ENCODE measurements around the gene HMOX1. TPM values are rescaled to one million over a fixed set of nuclear protein-coding genes. Genes with fewer than 3 reads are reported as not detected.

HMOX1 gene
- total RNA-seq, 1 donor from 2014 or later: 4.3 TPM

- Mint-ChIP-seq H3K36me3 (ENCODE audit: insufficient read depth) (no peaks in the 10 kb centered on the region), H3K4me1 (ENCODE audit: low read depth) (peaks cover 15% of the 10 kb centered on the region), H3K4me3 (ENCODE audit: low read depth) (no peak overlapping the region), H3K27me3 (no peaks in the 10 kb centered on the region), H3K9me3 (ENCODE audit: low read depth) (no peaks in the 10 kb centered on the region), H3K27ac (no peak overlapping the region)
- no peak for DNase-seq (ENCODE audit: low spot score, unreplicated experiment)
- TF ChIP-seq, protein P1, sequence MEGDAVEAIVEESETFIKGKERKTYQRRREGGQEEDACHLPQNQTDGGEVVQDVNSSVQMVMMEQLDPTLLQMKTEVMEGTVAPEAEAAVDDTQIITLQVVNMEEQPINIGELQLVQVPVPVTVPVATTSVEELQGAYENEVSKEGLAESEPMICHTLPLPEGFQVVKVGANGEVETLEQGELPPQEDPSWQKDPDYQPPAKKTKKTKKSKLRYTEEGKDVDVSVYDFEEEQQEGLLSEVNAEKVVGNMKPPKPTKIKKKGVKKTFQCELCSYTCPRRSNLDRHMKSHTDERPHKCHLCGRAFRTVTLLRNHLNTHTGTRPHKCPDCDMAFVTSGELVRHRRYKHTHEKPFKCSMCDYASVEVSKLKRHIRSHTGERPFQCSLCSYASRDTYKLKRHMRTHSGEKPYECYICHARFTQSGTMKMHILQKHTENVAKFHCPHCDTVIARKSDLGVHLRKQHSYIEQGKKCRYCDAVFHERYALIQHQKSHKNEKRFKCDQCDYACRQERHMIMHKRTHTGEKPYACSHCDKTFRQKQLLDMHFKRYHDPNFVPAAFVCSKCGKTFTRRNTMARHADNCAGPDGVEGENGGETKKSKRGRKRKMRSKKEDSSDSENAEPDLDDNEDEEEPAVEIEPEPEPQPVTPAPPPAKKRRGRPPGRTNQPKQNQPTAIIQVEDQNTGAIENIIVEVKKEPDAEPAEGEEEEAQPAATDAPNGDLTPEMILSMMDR (IDR thresholded peaks at IDR 0.05; ENCODE audit: unreplicated experiment): no peak
Observed at GRCh38 chr22:35384527-35384926, 3.6 kb downstream of the HMOX1 start.

DNA sequence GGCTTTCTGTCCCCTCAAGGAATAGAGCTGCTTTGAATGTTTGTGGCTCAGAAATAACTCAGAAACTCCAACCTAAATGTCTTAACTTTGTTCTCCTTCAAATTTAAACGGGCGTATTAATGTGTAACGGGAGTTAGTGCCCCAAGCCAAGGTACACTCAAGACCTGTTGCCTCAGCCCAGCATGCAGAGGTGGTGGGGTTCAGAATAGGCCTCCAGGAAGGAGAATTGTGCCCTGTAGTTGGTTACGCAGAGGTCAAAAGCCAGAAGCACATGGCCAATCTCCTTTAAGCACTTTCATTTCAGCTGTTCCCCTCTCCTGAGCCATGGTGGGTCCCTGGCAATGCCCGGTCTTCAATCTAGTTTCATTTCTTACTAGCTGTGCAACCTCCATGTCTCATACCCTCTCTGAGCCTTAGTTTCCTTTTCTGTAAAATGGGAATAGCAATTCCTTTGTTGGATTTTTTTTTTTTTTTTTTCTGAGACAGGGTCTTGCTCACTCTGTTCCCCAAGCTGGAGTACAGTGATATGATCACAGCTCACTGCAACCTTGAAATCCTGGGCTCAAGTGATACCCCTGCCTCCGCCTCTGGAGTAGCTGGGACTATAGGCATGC lies 4.2 kb downstream of the HMOX1 start:
- H3K27ac Mint-ChIP-seq: no peak overlapping the region
- H3K4me3 Mint-ChIP-seq (ENCODE audit: low read depth): no peak overlapping the region

GRCh38 chr22:35386670-35387288 lies 5.9 kb downstream of the HMOX1 start:
- no peaks in the 10 kb centered on the region for H3K27me3 Mint-ChIP-seq
- peaks cover under 1% of the 10 kb centered on the region for H3K4me1 Mint-ChIP-seq (ENCODE audit: low read depth)
- H3K9me3 Mint-ChIP-seq (ENCODE audit: low read depth): no peaks in the 10 kb centered on the region
- H3K36me3 Mint-ChIP-seq (ENCODE audit: insufficient read depth): no peaks in the 10 kb centered on the region
- no peak for DNase-seq (ENCODE audit: low spot score, unreplicated experiment)
- TF ChIP-seq, protein P1 (IDR thresholded peaks at IDR 0.05; ENCODE audit: unreplicated experiment): no peak
- no peak overlapping the region for H3K4me3 Mint-ChIP-seq (ENCODE audit: low read depth)
- H3K27ac Mint-ChIP-seq: no peak overlapping the region

More for the DNA sequence above, 4.2 kb downstream of the HMOX1 start:
- Mint-ChIP-seq H3K4me1 (ENCODE audit: low read depth) (peaks cover 11% of the 10 kb centered on the region), H3K9me3 (ENCODE audit: low read depth) (no peaks in the 10 kb centered on the region), H3K36me3 (ENCODE audit: insufficient read depth) (no peaks in the 10 kb centered on the region), H3K27me3 (no peaks in the 10 kb centered on the region)
- TF ChIP-seq, protein P1 (IDR thresholded peaks at IDR 0.05; ENCODE audit: unreplicated experiment): no peak
- no peak for DNase-seq (ENCODE audit: low spot score, unreplicated experiment)

GRCh38 chr22:35390933-35391332 lies 10.0 kb downstream of the HMOX1 start:
- H3K4me1 Mint-ChIP-seq (ENCODE audit: low read depth): peaks cover 2% of the 10 kb centered on the region
- no peaks in the 10 kb centered on the region for H3K36me3 Mint-ChIP-seq (ENCODE audit: insufficient read depth)
- H3K27ac Mint-ChIP-seq: no peak overlapping the region
- TF ChIP-seq, protein P1 (IDR thresholded peaks at IDR 0.05; ENCODE audit: unreplicated experiment): no peak
- H3K9me3 Mint-ChIP-seq (ENCODE audit: low read depth): no peaks in the 10 kb centered on the region
- DNase-seq (ENCODE audit: low spot score, unreplicated experiment): no peak
- no peak overlapping the region for H3K4me3 Mint-ChIP-seq (ENCODE audit: low read depth)
- H3K27me3 Mint-ChIP-seq: no peaks in the 10 kb centered on the region

GRCh38 chr22:35392357-35392756 lies 11.5 kb downstream of the HMOX1 start:
- Mint-ChIP-seq H3K36me3 (ENCODE audit: insufficient read depth) (no peaks in the 10 kb centered on the region), H3K4me1 (ENCODE audit: low read depth) (peaks cover 4% of the 10 kb centered on the region), H3K4me3 (ENCODE audit: low read depth) (no peak overlapping the region), H3K27ac (no peak overlapping the region), H3K9me3 (ENCODE audit: low read depth) (no peaks in the 10 kb centered on the region), H3K27me3 (no peaks in the 10 kb centered on the region)
- TF ChIP-seq, protein P1 (IDR thresholded peaks at IDR 0.05; ENCODE audit: unreplicated experiment): no peak
- no peak for DNase-seq (ENCODE audit: low spot score, unreplicated experiment)
